ENCODE measurements around the gene DDX47.
A peak's percentile ranks its signal among the peaks of the same experiment; 100 is the strongest.

DDX47 gene

DNA sequence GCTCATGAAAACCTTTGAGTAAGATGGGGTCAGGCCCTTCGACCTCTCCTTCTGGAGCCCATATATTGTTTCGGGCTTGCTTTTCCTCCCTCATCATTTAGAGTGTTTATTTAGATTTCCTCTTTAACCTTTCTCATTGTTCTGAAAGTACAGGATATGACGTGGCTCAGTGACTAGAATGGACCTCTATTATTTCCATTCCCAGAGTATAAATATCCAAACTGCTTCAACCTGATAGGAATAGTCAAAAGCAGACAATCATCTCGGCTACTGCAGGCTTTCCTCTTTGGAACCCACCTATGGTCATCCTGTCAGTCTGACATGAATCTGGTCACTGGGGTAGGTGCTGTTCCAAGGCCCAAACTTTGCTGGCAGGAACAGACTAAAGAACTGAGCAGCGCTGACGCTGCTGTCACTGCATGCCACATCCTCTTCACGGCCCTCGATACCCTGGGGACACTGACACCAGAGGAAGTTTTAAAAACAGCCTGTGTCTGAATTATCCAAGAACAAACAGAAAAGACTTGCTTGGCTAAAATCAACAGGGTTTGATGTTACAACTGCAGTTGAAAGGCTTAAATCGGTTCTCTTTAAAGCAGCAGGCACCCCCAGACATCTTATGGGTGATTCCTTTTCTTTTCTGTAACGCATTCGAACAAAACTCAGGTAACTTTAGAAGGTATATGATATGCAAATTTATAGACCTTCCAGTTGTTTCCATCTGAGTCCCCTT lies 5.0 kb upstream of the DDX47 start:
- TF ChIP-seq CTCF (IDR thresholded peaks at IDR 0.05; ENCODE audit: low read depth, low read length) (no peak), EZH2phosphoT487 (IDR thresholded peaks at IDR 0.05; ENCODE audit: low read depth) (no peak)
- H3K4me3 ChIP-seq (ENCODE audit: low read length), result peak overlapping the region; percentile 69

GRCh38 chr12:12810553-12811021 lies 2.6 kb upstream of the DDX47 start:
- Histone ChIP-seq H2AFZ (ENCODE audit: low read depth, low read length) (no peak overlapping the region), H3K9ac (ENCODE audit: low read length) (no peak overlapping the region), H3K27me3 (ENCODE audit: low read depth, low read length) (peaks cover 20% of the 10 kb centered on the region), H3K27ac (ENCODE audit: low read length) (no peak overlapping the region), H3K4me3 (ENCODE audit: low read length) (no peak overlapping the region), H3K9me3 (ENCODE audit: insufficient read depth, low read length) (no peaks in the 10 kb centered on the region), H3K4me2 (ENCODE audit: low read length) (no peak overlapping the region), H3K4me1 (ENCODE audit: low read length) (peaks cover 27% of the 10 kb centered on the region), H3K36me3 (replicated peaks; ENCODE audit: low read depth, low read length) (peaks cover 5% of the 10 kb centered on the region), H3K79me2 (ENCODE audit: low read length) (peaks cover 23% of the 10 kb centered on the region), H4K20me1 (ENCODE audit: insufficient read depth, low read length) (no peaks in the 10 kb centered on the region)
- TF ChIP-seq EZH2phosphoT487 (IDR thresholded peaks at IDR 0.05; ENCODE audit: low read depth) (no peak), CTCF (IDR thresholded peaks at IDR 0.05; ENCODE audit: low read depth, low read length) (no peak)

More for the DNA sequence above, 5.0 kb upstream of the DDX47 start:
- Histone ChIP-seq H3K27me3 (ENCODE audit: low read depth, low read length) (peaks cover 33% of the 10 kb centered on the region), H3K79me2 (ENCODE audit: low read length) (no peaks in the 10 kb centered on the region; the same call in 1 of the 2 replicates), H3K4me2 (ENCODE audit: low read length) (peak overlapping the region; percentile 87), H4K20me1 (ENCODE audit: insufficient read depth, low read length) (no peaks in the 10 kb centered on the region), H3K27ac (ENCODE audit: low read length) (no peak overlapping the region; the same call in 1 of the 2 replicates), H3K4me1 (ENCODE audit: low read length) (peaks cover 32% of the 10 kb centered on the region), H3K9ac (ENCODE audit: low read length) (no peak overlapping the region), H2AFZ (ENCODE audit: low read depth, low read length) (peak overlapping the region; percentile 70; the same call in 1 of the 2 replicates), H3K36me3 (replicated peaks; ENCODE audit: low read depth, low read length) (no peaks in the 10 kb centered on the region), H3K9me3 (ENCODE audit: insufficient read depth, low read length) (no peaks in the 10 kb centered on the region)

- H4K20me1 ChIP-seq (ENCODE audit: insufficient read depth, low read length), result no peaks in the 10 kb centered on the region; the same call in 1 of the 2 replicates
- H3K4me3 ChIP-seq (ENCODE audit: low read length), result no peak overlapping the region
- H2AFZ ChIP-seq (ENCODE audit: low read depth, low read length), result no peak overlapping the region
- no peak overlapping the region for H3K9ac ChIP-seq (ENCODE audit: low read length)
- no peak overlapping the region for H3K27ac ChIP-seq (ENCODE audit: low read length)
- H3K36me3 ChIP-seq (replicated peaks; ENCODE audit: low read depth, low read length), result peaks cover 13% of the 10 kb centered on the region
- H3K9me3 ChIP-seq (ENCODE audit: insufficient read depth, low read length), result no peaks in the 10 kb centered on the region
- no peak overlapping the region for H3K4me2 ChIP-seq (ENCODE audit: low read length)
- H3K4me1 ChIP-seq (ENCODE audit: low read length), result peaks cover 33% of the 10 kb centered on the region
- H3K79me2 ChIP-seq (ENCODE audit: low read length), result peaks cover 31% of the 10 kb centered on the region
- peaks cover 13% of the 10 kb centered on the region; the same call in 1 of the 2 replicates for H3K27me3 ChIP-seq (ENCODE audit: low read depth, low read length)
- TF ChIP-seq EZH2phosphoT487 (IDR thresholded peaks at IDR 0.05; ENCODE audit: low read depth), result no peak
- TF ChIP-seq CTCF (IDR thresholded peaks at IDR 0.05; ENCODE audit: low read depth, low read length), result no peak
Observed at GRCh38 chr12:12811343-12811742, 1.8 kb upstream of the DDX47 start.

DNA sequence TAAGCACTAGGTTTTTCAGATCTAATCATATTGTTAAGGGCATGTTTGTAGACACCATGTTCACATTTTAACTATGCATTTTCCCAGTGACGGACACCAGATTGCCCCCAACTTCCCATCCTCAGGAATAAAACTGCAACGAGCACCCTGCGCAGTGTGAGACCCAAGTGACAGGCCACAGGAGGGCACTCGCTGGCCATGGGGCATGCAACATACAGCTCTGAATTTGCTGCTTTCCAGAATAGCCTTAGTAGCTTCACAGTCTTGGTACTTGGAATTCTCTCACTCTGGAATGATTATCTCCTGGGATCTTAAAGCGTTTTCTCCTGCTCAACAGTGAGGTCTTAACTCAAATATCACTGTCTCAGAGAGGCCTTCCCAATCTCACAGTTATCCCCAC lies 972 bp upstream of the DDX47 start:
- Histone ChIP-seq H3K27me3 (ENCODE audit: low read depth, low read length) (peaks cover 6% of the 10 kb centered on the region; the same call in 1 of the 2 replicates), H3K9ac (ENCODE audit: low read length) (no peak overlapping the region), H3K4me3 (ENCODE audit: low read length) (no peak overlapping the region), H2AFZ (ENCODE audit: low read depth, low read length) (no peak overlapping the region), H4K20me1 (ENCODE audit: insufficient read depth, low read length) (no peaks in the 10 kb centered on the region; the same call in 1 of the 2 replicates), H3K27ac (ENCODE audit: low read length) (no peak overlapping the region), H3K9me3 (ENCODE audit: insufficient read depth, low read length) (no peaks in the 10 kb centered on the region), H3K4me1 (ENCODE audit: low read length) (peaks cover 36% of the 10 kb centered on the region), H3K4me2 (ENCODE audit: low read length) (no peak overlapping the region), H3K79me2 (ENCODE audit: low read length) (peaks cover 39% of the 10 kb centered on the region), H3K36me3 (replicated peaks; ENCODE audit: low read depth, low read length) (peaks cover 17% of the 10 kb centered on the region)
- TF ChIP-seq CTCF (IDR thresholded peaks at IDR 0.05; ENCODE audit: low read depth, low read length), result no peak
- no peak for TF ChIP-seq EZH2phosphoT487 (IDR thresholded peaks at IDR 0.05; ENCODE audit: low read depth)

Measured in OCI-LY3 (cell line).